ENCODE measurements around the gene GSTP1. TPM values are rescaled to one million over a fixed set of nuclear protein-coding genes. Genes with fewer than 3 reads are reported as not detected.
"Not testable (repeated sequence)": the region's sequence is repeated elsewhere in the genome, so short reads cannot be mapped to it uniquely, and the experiment has no call there.

Gene GSTP1
- total and polyA plus RNA-seq, 2 donors (not counting 1 experiment from before 2014, with no cell fraction given): 360 to 642 TPM

- peaks cover 8% of the 10 kb centered on the region for H3K36me3 ChIP-seq (ENCODE audit: control insufficient read depth, insufficient read depth, low read length)
- H4K20me1 ChIP-seq (ENCODE audit: control insufficient read depth, extremely low read depth, insufficient read depth, low read length): no peaks in the 10 kb centered on the region
- H3K9ac ChIP-seq (ENCODE audit: insufficient read depth, low read length): no peak overlapping the region
- no peak overlapping the region for H3K4me2 ChIP-seq (ENCODE audit: extremely low read depth, insufficient read depth, low read length)
- no peak for DNase-seq (ENCODE audit: low read depth in 2 of 2)
- TF ChIP-seq CTCF (conservative IDR thresholded peaks at IDR 0.05 in 1 of 2, IDR thresholded peaks at IDR 0.05 in 1 of 2; ENCODE audit: low read depth in 1 of 2, low read length in 2 of 2) (no peak), EZH2 (IDR thresholded peaks at IDR 0.05; ENCODE audit: low read length, missing control alignments) (no peak)
- no peaks in the 10 kb centered on the region for H3K9me3 ChIP-seq (ENCODE audit: control insufficient read depth, insufficient read depth, low read depth, low read length)
- H3K4me1 ChIP-seq (ENCODE audit: control insufficient read depth, extremely low read depth, insufficient read depth, low read length): peaks cover 5% of the 10 kb centered on the region
- H3K4me3 ChIP-seq (replicated peaks in 1 of 4; ENCODE audit: control extremely low read depth in 1 of 4, insufficient read depth in 1 of 4, low read depth in 3 of 4, low read length in 4 of 4): no peak overlapping the region
- no peak overlapping the region for H3K27ac ChIP-seq (ENCODE audit: insufficient read depth, low read length)
- H3K79me2 ChIP-seq (ENCODE audit: control insufficient read depth, insufficient read depth, low read length): peaks cover 18% of the 10 kb centered on the region
- H2AFZ ChIP-seq (ENCODE audit: low read length): no peak overlapping the region
- no peaks in the 10 kb centered on the region for H3K27me3 ChIP-seq (ENCODE audit: control insufficient read depth, insufficient read depth, low read length)
These were observed 4.5 kb downstream of the GSTP1 start for GRCh38 chr11:67588136-67588503.

- H3K9ac ChIP-seq (ENCODE audit: insufficient read depth, low read length); H3K9me3 ChIP-seq (ENCODE audit: control insufficient read depth, insufficient read depth, low read depth, low read length); H3K4me1 ChIP-seq (ENCODE audit: control insufficient read depth, extremely low read depth, insufficient read depth, low read length); H3K27ac ChIP-seq (ENCODE audit: insufficient read depth, low read length); H2AFZ ChIP-seq (ENCODE audit: low read length); H3K27me3 ChIP-seq (ENCODE audit: control insufficient read depth, insufficient read depth, low read length); H3K36me3 ChIP-seq (ENCODE audit: control insufficient read depth, insufficient read depth, low read length); H3K4me2 ChIP-seq (ENCODE audit: extremely low read depth, insufficient read depth, low read length); H3K4me3 ChIP-seq (replicated peaks in 1 of 4; ENCODE audit: control extremely low read depth in 1 of 4, insufficient read depth in 1 of 4, low read depth in 3 of 4, low read length in 4 of 4); DNase-seq (ENCODE audit: low read depth in 2 of 2); H4K20me1 ChIP-seq (ENCODE audit: control insufficient read depth, extremely low read depth, insufficient read depth, low read length): not testable (repeated sequence)
- peaks cover 17% of the 10 kb centered on the region for H3K79me2 ChIP-seq (ENCODE audit: control insufficient read depth, insufficient read depth, low read length)
These were observed 5.3 kb downstream of the GSTP1 start for GRCh38 chr11:67588899-67589415.

- no peak for TF ChIP-seq CTCF (conservative IDR thresholded peaks at IDR 0.05 in 1 of 2, IDR thresholded peaks at IDR 0.05 in 1 of 2; ENCODE audit: low read depth in 1 of 2, low read length in 2 of 2)
- no peak for TF ChIP-seq EZH2 (IDR thresholded peaks at IDR 0.05; ENCODE audit: low read length, missing control alignments)
- Histone ChIP-seq H3K4me1 (ENCODE audit: control insufficient read depth, extremely low read depth, insufficient read depth, low read length) (no peaks in the 10 kb centered on the region), H3K79me2 (ENCODE audit: control insufficient read depth, insufficient read depth, low read length) (no peaks in the 10 kb centered on the region), H3K4me2 (ENCODE audit: extremely low read depth, insufficient read depth, low read length) (no peak overlapping the region), H3K36me3 (ENCODE audit: control insufficient read depth, insufficient read depth, low read length) (no peaks in the 10 kb centered on the region), H3K27me3 (ENCODE audit: control insufficient read depth, insufficient read depth, low read length) (no peaks in the 10 kb centered on the region), H3K4me3 (replicated peaks in 1 of 4; ENCODE audit: control extremely low read depth in 1 of 4, insufficient read depth in 1 of 4, low read depth in 3 of 4, low read length in 4 of 4) (no peak overlapping the region), H3K27ac (ENCODE audit: insufficient read depth, low read length) (no peak overlapping the region), H3K9me3 (ENCODE audit: control insufficient read depth, insufficient read depth, low read depth, low read length) (no peaks in the 10 kb centered on the region), H3K9ac (ENCODE audit: insufficient read depth, low read length) (no peak overlapping the region), H2AFZ (ENCODE audit: low read length) (no peak overlapping the region), H4K20me1 (ENCODE audit: control insufficient read depth, extremely low read depth, insufficient read depth, low read length) (no peaks in the 10 kb centered on the region)
- no peak for DNase-seq (ENCODE audit: low read depth in 2 of 2)
These were observed 9.4 kb downstream of the GSTP1 start for GRCh38 chr11:67592880-67593564.
